ENCODE results near the gene P2RY2. TPM values are rescaled to one million over a fixed set of nuclear protein-coding genes. Genes with fewer than 3 reads are reported as not detected.
"Not testable (repeated sequence)": the region's sequence is repeated elsewhere in the genome, so short reads cannot be mapped to it uniquely, and the experiment has no call there.

The P2RY2 gene
- total RNA-seq, 1 donor from 2014 or later = 0.45 TPM

GRCh38 chr11:73271936-73272679 is 54.0 kb downstream of the P2RY2 start, which contains the start of gene P2RY6:
P2RY6 (plus strand) TSS chr11:73272338; CDS start chr11:73296519, 24,181 bp downstream.
- H3K4me1 ChIP-seq = peaks cover 8% of the 10 kb centered on the region
- no peak within 1 kb of the TSS for H2AFZ ChIP-seq (replicated peaks)
- H4K20me1 ChIP-seq (ENCODE audit: low read depth) = no peaks in the 10 kb centered on the region
- no peak for DNase-seq (ENCODE audit: low spot score)
- H3K27me3 ChIP-seq = no peaks in the 10 kb centered on the region
- H3K36me3 Mint-ChIP-seq = no peaks in the 10 kb centered on the region
- no peaks in the 10 kb centered on the region for H3K9me3 Mint-ChIP-seq
- H3K4me3 ChIP-seq = no peak within 1 kb of the TSS
- no peaks in the 10 kb centered on the region for H3F3A ChIP-seq (ENCODE audit: low read depth)
- no peaks in the 10 kb centered on the region for H3K9me3 ChIP-seq (ENCODE audit: low read depth)
- no peaks in the 10 kb centered on the region for H3K36me3 ChIP-seq
- H3K4me1 Mint-ChIP-seq = peaks cover 38% of the 10 kb centered on the region
- TF ChIP-seq EZH2phosphoT487 (IDR thresholded peaks at IDR 0.05) (no peak), EZH2 (IDR thresholded peaks at IDR 0.05) (no peak)
- TF ChIP-seq, protein P1, sequence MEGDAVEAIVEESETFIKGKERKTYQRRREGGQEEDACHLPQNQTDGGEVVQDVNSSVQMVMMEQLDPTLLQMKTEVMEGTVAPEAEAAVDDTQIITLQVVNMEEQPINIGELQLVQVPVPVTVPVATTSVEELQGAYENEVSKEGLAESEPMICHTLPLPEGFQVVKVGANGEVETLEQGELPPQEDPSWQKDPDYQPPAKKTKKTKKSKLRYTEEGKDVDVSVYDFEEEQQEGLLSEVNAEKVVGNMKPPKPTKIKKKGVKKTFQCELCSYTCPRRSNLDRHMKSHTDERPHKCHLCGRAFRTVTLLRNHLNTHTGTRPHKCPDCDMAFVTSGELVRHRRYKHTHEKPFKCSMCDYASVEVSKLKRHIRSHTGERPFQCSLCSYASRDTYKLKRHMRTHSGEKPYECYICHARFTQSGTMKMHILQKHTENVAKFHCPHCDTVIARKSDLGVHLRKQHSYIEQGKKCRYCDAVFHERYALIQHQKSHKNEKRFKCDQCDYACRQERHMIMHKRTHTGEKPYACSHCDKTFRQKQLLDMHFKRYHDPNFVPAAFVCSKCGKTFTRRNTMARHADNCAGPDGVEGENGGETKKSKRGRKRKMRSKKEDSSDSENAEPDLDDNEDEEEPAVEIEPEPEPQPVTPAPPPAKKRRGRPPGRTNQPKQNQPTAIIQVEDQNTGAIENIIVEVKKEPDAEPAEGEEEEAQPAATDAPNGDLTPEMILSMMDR (IDR thresholded peaks at IDR 0.05) = no peak
- peaks cover 7% of the 10 kb centered on the region for H3K27me3 Mint-ChIP-seq (ENCODE audit: insufficient read depth, low read depth)
- peak within 1 kb of the TSS; percentile 58 for H3K4me3 Mint-ChIP-seq
- H3K4me2 ChIP-seq = no peak within 1 kb of the TSS
- no peak within 1 kb of the TSS for H3K27ac ChIP-seq
- no peak within 1 kb of the TSS for H3K9ac ChIP-seq
- peak within 1 kb of the TSS; percentile 80 for H3K27ac Mint-ChIP-seq
- no peaks in the 10 kb centered on the region for H3K79me2 ChIP-seq (ENCODE audit: low read depth)

- Histone ChIP-seq H2AFZ (replicated peaks) (no peak overlapping the region), H3K27ac (no peak overlapping the region), H3K4me1 (peaks cover 8% of the 10 kb centered on the region), H3K9ac (no peak overlapping the region), H4K20me1 (ENCODE audit: low read depth) (no peaks in the 10 kb centered on the region), H3K9me3 (ENCODE audit: low read depth) (no peaks in the 10 kb centered on the region), H3K27me3 (no peaks in the 10 kb centered on the region), H3F3A (ENCODE audit: low read depth) (no peaks in the 10 kb centered on the region), H3K4me3 (no peak overlapping the region), H3K79me2 (ENCODE audit: low read depth) (no peaks in the 10 kb centered on the region), H3K4me2 (no peak overlapping the region), H3K36me3 (no peaks in the 10 kb centered on the region)
- no peak for DNase-seq (ENCODE audit: low spot score)
- H3K4me3 Mint-ChIP-seq = peak overlapping the region; percentile 58
- TF ChIP-seq, protein P1 (IDR thresholded peaks at IDR 0.05) = no peak
- TF ChIP-seq EZH2phosphoT487 (IDR thresholded peaks at IDR 0.05) (no peak), EZH2 (IDR thresholded peaks at IDR 0.05) (no peak)
- no peaks in the 10 kb centered on the region for H3K36me3 Mint-ChIP-seq
- H3K27ac Mint-ChIP-seq = peak overlapping the region; percentile 80
- peaks cover 7% of the 10 kb centered on the region for H3K27me3 Mint-ChIP-seq (ENCODE audit: insufficient read depth, low read depth)
- H3K9me3 Mint-ChIP-seq = no peaks in the 10 kb centered on the region
- peaks cover 33% of the 10 kb centered on the region for H3K4me1 Mint-ChIP-seq
Observed at GRCh38 chr11:73272680-73273038, 54.6 kb downstream of the P2RY2 start.

- Mint-ChIP-seq H3K9me3 (no peaks in the 10 kb centered on the region), H3K27ac (peak overlapping the region; percentile 19), H3K27me3 (ENCODE audit: insufficient read depth, low read depth) (peaks cover 7% of the 10 kb centered on the region), H3K4me1 (peaks cover 30% of the 10 kb centered on the region), H3K36me3 (no peaks in the 10 kb centered on the region), H3K4me3 (no peak overlapping the region)
- no peaks in the 10 kb centered on the region for H3K79me2 ChIP-seq (ENCODE audit: low read depth)
- no peaks in the 10 kb centered on the region for H3K36me3 ChIP-seq
- H3K4me2 ChIP-seq = no peak overlapping the region
- H3K4me1 ChIP-seq = peaks cover 8% of the 10 kb centered on the region
- H3F3A ChIP-seq (ENCODE audit: low read depth) = no peaks in the 10 kb centered on the region
- DNase-seq (ENCODE audit: low spot score) = no peak
- no peaks in the 10 kb centered on the region for H3K9me3 ChIP-seq (ENCODE audit: low read depth)
- no peaks in the 10 kb centered on the region for H4K20me1 ChIP-seq (ENCODE audit: low read depth)
- H2AFZ ChIP-seq (replicated peaks) = no peak overlapping the region
- no peak overlapping the region for H3K9ac ChIP-seq
- no peak for TF ChIP-seq EZH2phosphoT487 (IDR thresholded peaks at IDR 0.05)
- TF ChIP-seq EZH2 (IDR thresholded peaks at IDR 0.05) = no peak
- TF ChIP-seq, protein P1 (IDR thresholded peaks at IDR 0.05) = no peak
- H3K27ac ChIP-seq = no peak overlapping the region
- H3K27me3 ChIP-seq = no peaks in the 10 kb centered on the region
- H3K4me3 ChIP-seq = no peak overlapping the region
Observed at GRCh38 chr11:73273222-73273895, 55.3 kb downstream of the P2RY2 start.

DNA sequence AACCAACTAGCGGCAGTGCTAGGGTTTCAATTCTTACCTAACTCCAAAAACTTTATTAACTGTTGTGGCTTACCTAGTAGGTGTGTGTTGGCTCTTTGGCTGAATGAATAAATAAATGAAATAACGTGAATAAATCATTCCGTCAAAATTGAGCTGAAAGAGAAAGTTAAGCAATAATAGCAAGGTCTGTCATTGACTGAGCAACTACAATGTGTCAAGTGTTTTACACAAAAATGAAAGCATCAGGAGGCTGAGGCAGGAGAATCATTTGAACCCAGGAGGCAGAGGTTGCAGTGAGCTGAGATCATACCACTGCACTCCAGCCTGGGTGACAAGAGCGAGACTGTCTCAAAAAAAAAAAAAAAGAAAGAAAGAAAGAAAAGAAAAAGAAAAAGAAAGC is 56.1 kb downstream of the P2RY2 start:
- H3K9me3 ChIP-seq (ENCODE audit: low read depth); H3K27ac Mint-ChIP-seq; H3K36me3 Mint-ChIP-seq; H3K27me3 Mint-ChIP-seq (ENCODE audit: insufficient read depth, low read depth); H3K4me3 Mint-ChIP-seq; H3K4me3 ChIP-seq; H3K36me3 ChIP-seq; H3K27ac ChIP-seq; H3F3A ChIP-seq (ENCODE audit: low read depth); H2AFZ ChIP-seq (replicated peaks); H3K79me2 ChIP-seq (ENCODE audit: low read depth); H3K9me3 Mint-ChIP-seq; H3K27me3 ChIP-seq; H3K4me2 ChIP-seq; H3K9ac ChIP-seq; H4K20me1 ChIP-seq (ENCODE audit: low read depth); H3K4me1 ChIP-seq; DNase-seq (ENCODE audit: low spot score): not testable (repeated sequence)
- peaks cover 30% of the 10 kb centered on the region for H3K4me1 Mint-ChIP-seq

Measured in neural progenitor cell (in vitro differentiated cells).